Hematopoietic multipotent progenitor cell treated with erythropoietin and hydrocortisone succinate and interleukin-3 and kit ligand, for 17 days (in vitro differentiated cells): Measurements from ENCODE around the gene SNCA.

ENCODE experiments used
- DNase-seq: peaks from one replicate; pipeline ENCODE4 v3.0.0-alpha.2; 2015; ENCODE audit warnings: low spot score

Gene SNCA

GRCh38 chr4:89704651-89705395 lies 132.1 kb downstream of the SNCA start:
- no peak for DNase-seq

DNA sequence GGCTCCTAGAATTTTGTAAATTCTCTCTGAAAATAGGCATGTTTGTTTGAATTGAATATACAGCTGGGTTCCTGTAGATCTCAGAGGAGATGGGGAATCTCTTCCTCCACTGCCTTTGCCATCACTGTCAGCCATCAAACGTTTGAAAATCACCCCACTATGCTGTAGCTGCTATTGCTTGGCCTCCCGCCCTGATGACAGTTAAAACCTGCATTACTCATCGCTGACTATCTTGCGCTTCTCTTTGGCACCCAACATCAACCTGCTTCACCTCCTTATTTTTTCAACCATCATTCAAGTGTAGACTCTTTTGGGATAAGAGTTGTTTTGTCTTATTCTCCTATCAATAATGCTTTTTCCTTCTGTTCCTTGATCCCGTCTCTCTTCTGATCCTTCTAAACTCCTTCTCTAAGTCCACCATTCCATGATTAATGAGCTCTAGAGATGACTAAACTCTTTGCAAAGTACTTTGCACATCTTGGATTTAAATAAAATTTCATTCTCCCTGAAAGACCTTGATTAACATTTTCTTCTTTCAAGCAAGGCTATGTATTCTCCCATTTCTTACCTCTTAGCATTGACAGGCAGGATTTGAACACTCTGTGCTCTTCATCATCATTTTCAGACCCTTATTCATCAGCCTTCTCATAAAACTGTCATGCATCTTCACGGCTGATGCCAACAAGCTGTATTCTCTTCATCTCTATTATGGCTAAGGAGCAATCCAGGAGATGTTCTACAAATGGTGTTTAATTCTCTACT lies 133.0 kb downstream of the SNCA start:
- DNase-seq: no peak

DNA sequence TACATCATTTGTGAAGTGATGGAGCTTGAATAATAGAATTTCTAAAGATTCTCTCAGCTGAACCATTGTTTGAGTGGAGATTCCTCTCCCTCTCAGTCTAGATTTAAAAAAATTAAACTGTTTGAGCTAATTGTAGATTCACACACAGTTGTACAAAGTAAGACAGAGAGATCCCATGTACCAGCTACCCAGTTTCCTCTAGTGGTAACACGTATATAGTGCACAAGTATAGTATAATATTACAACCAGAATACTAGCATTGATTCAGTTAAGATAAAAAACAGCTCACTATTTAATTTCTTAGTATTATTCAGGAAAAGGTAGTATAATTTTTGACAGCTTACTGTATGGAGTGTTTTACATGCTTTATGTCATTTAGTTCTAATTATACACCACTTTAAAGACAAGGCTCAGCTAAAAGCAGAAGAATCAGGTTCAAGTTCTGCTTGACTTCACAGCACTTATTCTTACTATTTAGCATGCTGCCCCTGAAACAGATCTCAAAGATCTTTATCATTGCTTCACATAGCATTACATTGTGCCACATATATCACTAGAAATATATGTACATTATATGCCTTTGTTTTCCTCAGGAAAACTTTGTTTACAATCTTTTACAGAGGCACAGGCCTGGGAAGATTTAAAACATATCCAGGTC lies 136.1 kb downstream of the SNCA start:
- DNase-seq: no peak

DNA sequence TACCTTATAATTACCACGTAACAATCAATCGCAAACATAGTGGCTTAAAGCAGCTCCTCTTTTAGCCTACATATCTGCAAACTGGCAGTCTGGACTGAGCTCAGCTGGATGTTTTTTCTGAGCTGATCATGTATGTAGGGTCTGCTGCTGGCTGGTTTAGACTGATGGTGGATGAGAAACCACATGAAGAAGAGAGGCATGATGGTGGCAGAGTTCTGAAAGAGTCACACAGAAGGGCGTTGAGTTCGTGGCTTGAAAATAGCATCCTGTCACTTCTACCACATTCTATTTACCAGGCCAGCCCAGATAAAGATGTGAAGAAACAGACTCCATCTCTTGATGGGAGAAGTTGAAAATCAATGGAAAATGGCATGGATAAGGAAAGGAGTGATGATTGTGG lies 151.3 kb downstream of the SNCA start:
- DNase-seq: no peak

DNA sequence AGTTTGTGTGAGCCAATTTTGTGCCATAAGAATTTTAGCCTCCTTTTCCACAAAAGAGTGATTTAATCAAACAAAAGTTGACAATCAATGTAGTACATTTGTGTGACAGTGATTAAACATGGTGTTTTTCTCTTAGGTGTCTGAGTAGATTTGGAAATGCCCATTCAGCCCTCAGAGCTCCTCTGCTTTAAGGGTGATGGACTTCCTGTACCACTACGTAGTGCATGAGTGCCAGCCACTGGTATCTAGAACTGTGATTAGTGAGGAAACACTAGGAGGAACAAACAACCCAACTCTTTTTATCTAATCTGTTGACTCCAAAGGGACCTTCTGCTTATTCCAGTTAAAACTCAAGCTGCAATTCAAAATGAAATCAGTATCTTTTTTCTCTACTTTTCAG lies 151.7 kb downstream of the SNCA start:
- no peak for DNase-seq

DNA sequence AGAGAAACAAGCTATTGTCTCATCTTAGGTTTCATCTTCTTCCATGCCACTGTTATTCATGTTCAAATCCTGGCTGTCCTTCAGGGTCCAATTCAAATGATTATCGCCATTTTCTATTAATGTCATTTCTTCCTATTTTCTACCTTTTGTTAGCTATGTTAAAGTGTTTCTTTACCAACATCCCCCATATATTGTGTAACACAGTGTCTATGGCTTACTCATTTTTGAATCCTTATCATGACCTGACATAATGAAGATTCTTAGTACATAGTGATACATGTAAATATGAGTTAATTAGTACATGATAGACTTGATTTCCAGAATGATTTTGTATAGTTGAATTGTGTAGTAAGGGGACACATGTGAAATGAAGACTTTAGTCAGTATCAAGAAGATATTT lies 152.4 kb downstream of the SNCA start:
- DNase-seq: no peak

DNA sequence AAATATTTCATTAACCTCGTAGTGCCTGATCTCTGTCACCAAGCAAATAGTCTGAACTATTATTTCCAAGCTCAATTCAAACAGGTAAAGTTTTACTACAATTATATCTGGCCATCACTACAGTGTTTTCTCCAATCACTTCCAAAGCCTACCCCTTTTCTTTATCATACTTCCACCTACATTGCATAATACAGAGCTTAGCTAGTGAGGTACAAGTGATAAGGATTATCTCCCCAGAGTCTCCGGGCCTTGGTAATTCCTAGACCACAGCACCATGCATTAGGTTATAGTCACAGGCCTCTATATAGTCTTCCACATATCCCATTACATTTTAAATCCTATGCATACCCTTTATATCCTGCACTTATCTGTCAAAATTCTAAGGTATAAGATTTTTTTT lies 154.2 kb downstream of the SNCA start:
- no peak for DNase-seq

DNA sequence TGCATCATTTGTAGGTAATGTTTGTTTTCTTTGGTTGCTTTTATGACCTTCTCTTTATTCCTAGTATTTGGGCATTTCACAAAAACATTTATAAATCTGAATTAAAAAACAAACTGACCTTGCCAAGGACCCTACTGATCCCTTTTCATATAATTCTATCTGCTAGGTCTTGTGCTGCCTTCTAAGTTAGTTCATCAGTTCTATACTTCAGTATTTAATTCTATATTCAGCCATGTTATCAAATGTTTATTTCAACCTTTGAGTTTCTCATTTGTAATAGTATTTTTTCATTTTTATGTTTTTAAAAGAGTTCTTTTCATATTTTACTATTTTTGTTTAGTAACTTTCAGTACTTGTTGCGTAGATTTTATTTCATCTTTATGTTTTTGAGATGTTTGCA lies 155.3 kb downstream of the SNCA start:
- DNase-seq: no peak

GRCh38 chr4:89681219-89681618 lies 155.7 kb downstream of the SNCA start:
- no peak for DNase-seq

DNA sequence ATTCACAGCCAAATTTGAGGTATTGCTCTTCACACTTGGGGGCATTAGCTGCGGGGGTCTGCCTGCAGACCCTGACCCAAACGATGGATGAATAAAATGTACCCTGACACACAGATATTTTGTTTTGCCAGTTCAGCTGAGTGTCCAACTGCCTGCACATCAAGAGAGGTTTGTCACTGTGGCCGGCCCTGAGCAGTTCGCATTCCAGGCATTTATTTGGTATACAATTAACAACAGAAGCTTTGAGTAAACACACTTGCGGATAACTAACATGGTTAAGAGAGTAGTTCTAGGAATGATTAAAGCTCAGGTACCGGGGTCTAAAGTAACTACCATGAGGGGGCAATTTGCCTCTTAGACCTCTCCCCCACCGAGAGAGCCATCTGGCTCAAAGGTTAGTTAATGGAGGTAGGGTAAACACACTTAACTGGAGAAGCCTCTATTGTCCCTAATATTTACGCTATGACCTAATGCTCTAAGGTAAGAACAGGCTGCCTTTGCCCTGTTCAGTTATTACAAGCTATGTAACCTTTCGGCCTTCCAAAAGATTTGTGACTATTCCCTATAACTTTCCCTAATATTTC lies 162.0 kb downstream of the SNCA start:
- no peak for DNase-seq
